Measurements from ENCODE around the gene ST6GALNAC3. TPM values are rescaled to one million over a fixed set of nuclear protein-coding genes. Genes with fewer than 3 reads are reported as not detected.

The ST6GALNAC3 gene
- polyA plus RNA-seq, 2 donors, result 0.27 to 0.29 TPM

DNA sequence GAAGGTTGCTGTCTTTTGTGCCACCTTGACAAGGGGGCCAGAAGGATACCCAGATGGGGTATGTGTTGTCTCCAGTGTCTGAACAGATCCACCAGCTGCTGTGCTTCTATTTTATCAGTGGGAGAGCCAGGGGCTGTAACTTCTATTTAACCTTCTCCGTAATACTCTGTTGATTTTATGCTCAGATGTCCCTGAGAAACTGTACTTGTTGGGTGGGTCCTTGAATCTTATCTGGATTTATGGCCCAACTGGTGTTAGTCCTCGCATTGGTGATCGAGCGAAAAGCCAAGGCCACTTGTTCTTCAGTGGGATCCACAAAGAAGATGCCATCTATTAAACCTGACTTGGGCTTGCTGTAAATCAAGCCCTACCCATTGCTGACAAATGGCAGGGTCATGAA is 56.4 kb downstream of the ST6GALNAC3 start:
- no peak overlapping the region for H3K27ac ChIP-seq (ENCODE audit: low read depth in 2 of 2, low read length in 1 of 2)
- no peaks in the 10 kb centered on the region for H3K4me1 ChIP-seq (ENCODE audit: control insufficient read depth in 2 of 2, insufficient read depth in 2 of 2, low read length in 1 of 2)
- no peaks in the 10 kb centered on the region for H3K27me3 ChIP-seq (ENCODE audit: control insufficient read depth in 1 of 2, insufficient read depth in 2 of 2, low read length in 2 of 2)
- WGBS, 2 donors, result 96% methylated on average over 4 of the region's 4 CpGs
- no peak overlapping the region for H3K4me3 ChIP-seq (ENCODE audit: low read depth in 1 of 2, low read length in 2 of 2)
- peaks cover 0 to 2% of the 10 kb centered on the region in 2 donors for H3K9me3 ChIP-seq (ENCODE audit: control insufficient read depth in 2 of 2, insufficient read depth in 1 of 2, low read depth in 1 of 2, low read length in 1 of 2)
- H3K36me3 ChIP-seq (ENCODE audit: control insufficient read depth in 2 of 2, insufficient read depth in 2 of 2, low read length in 1 of 2), result no peaks in the 10 kb centered on the region

GRCh38 chr1:76133977-76134376 is 59.4 kb downstream of the ST6GALNAC3 start:
- H3K4me1 ChIP-seq (ENCODE audit: control insufficient read depth in 2 of 2, insufficient read depth in 2 of 2, low read length in 1 of 2), result no peaks in the 10 kb centered on the region
- no peak overlapping the region for H3K4me3 ChIP-seq (ENCODE audit: low read depth in 1 of 2, low read length in 2 of 2)
- no peaks in the 10 kb centered on the region for H3K27me3 ChIP-seq (ENCODE audit: control insufficient read depth in 1 of 2, insufficient read depth in 2 of 2, low read length in 2 of 2)
- H3K27ac ChIP-seq (ENCODE audit: low read depth in 2 of 2, low read length in 1 of 2), result no peak overlapping the region
- peaks cover 0 to 2% of the 10 kb centered on the region in 2 donors for H3K9me3 ChIP-seq (ENCODE audit: control insufficient read depth in 2 of 2, insufficient read depth in 1 of 2, low read depth in 1 of 2, low read length in 1 of 2)
- no peaks in the 10 kb centered on the region for H3K36me3 ChIP-seq (ENCODE audit: control insufficient read depth in 2 of 2, insufficient read depth in 2 of 2, low read length in 1 of 2)
- WGBS, 2 donors, result 90 to 92% methylated on average over 2 of the region's 2 CpGs

GRCh38 chr1:76135835-76136234 is 61.3 kb downstream of the ST6GALNAC3 start:
- Histone ChIP-seq H3K36me3 (ENCODE audit: control insufficient read depth in 2 of 2, insufficient read depth in 2 of 2, low read length in 1 of 2) (no peaks in the 10 kb centered on the region), H3K4me3 (ENCODE audit: low read depth in 1 of 2, low read length in 2 of 2) (no peak overlapping the region), H3K9me3 (ENCODE audit: control insufficient read depth in 2 of 2, insufficient read depth in 1 of 2, low read depth in 1 of 2, low read length in 1 of 2) (peaks cover 0 to 2% of the 10 kb centered on the region in 2 donors), H3K4me1 (ENCODE audit: control insufficient read depth in 2 of 2, insufficient read depth in 2 of 2, low read length in 1 of 2) (no peaks in the 10 kb centered on the region), H3K27me3 (ENCODE audit: control insufficient read depth in 1 of 2, insufficient read depth in 2 of 2, low read length in 2 of 2) (no peaks in the 10 kb centered on the region), H3K27ac (ENCODE audit: low read depth in 2 of 2, low read length in 1 of 2) (no peak overlapping the region)
- 68 to 79% methylated on average over 3 of the region's 3 CpGs for WGBS, 2 donors

GRCh38 chr1:76136894-76137293 is 62.3 kb downstream of the ST6GALNAC3 start:
- H3K9me3 ChIP-seq (ENCODE audit: control insufficient read depth in 2 of 2, insufficient read depth in 1 of 2, low read depth in 1 of 2, low read length in 1 of 2), result no peaks in the 10 kb centered on the region
- H3K27ac ChIP-seq (ENCODE audit: low read depth in 2 of 2, low read length in 1 of 2), result no peak overlapping the region
- WGBS, 2 donors, result 87 to 90% methylated on average over 3 of the region's 3 CpGs
- no peaks in the 10 kb centered on the region for H3K4me1 ChIP-seq (ENCODE audit: control insufficient read depth in 2 of 2, insufficient read depth in 2 of 2, low read length in 1 of 2)
- H3K27me3 ChIP-seq (ENCODE audit: control insufficient read depth in 1 of 2, insufficient read depth in 2 of 2, low read length in 2 of 2), result no peaks in the 10 kb centered on the region
- no peaks in the 10 kb centered on the region for H3K36me3 ChIP-seq (ENCODE audit: control insufficient read depth in 2 of 2, insufficient read depth in 2 of 2, low read length in 1 of 2)
- no peak overlapping the region for H3K4me3 ChIP-seq (ENCODE audit: low read depth in 1 of 2, low read length in 2 of 2)

DNA sequence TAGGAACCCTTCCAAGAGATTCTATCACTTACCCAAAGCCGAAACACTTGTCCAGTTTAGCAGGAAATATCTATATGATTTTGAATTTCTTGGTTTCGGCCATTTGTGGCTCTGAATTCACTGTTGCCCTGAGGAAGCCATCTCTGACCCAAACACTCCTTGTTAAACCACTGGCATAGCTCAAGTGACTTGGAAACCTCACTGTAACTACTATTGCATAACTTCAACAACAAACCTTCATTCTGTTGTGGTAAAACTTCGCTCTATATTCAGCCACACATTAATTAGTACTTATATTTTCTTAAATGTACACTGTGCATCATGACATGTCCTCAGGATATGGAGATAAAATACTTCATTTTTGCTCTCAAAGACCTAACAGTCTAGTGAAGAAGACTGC is 63.2 kb downstream of the ST6GALNAC3 start:
- Histone ChIP-seq H3K36me3 (ENCODE audit: control insufficient read depth in 2 of 2, insufficient read depth in 2 of 2, low read length in 1 of 2) (no peaks in the 10 kb centered on the region), H3K4me1 (ENCODE audit: control insufficient read depth in 2 of 2, insufficient read depth in 2 of 2, low read length in 1 of 2) (no peaks in the 10 kb centered on the region), H3K9me3 (ENCODE audit: control insufficient read depth in 2 of 2, insufficient read depth in 1 of 2, low read depth in 1 of 2, low read length in 1 of 2) (no peaks in the 10 kb centered on the region), H3K27ac (ENCODE audit: low read depth in 2 of 2, low read length in 1 of 2) (no peak overlapping the region), H3K27me3 (ENCODE audit: control insufficient read depth in 1 of 2, insufficient read depth in 2 of 2, low read length in 2 of 2) (no peaks in the 10 kb centered on the region), H3K4me3 (ENCODE audit: low read depth in 1 of 2, low read length in 2 of 2) (no peak overlapping the region)
- 81 to 85% methylated on average over 3 of the region's 3 CpGs for WGBS, 2 donors

DNA sequence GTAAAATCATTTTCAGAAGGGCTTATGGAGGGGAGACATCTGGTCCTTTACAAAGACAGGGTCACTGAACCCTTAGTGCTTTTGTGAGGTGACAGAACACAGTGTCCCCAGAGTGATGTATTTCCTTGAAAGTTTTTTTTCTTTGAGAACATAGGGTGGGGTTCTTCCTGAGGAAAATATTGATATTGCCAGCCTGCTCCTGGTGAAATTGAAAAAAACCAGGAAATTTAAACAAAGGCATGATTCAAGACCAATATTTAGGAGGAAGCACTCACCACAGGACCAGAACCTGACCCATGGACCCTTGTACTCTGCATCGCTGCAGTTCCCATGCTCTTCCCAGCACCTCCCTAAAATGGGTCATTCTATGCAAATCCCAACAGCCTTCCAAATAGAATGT is 63.7 kb downstream of the ST6GALNAC3 start:
- 76 to 89% methylated on average over 1 of the region's 1 CpG for WGBS, 2 donors
- no peak overlapping the region for H3K4me3 ChIP-seq (ENCODE audit: low read depth in 1 of 2, low read length in 2 of 2)
- H3K27ac ChIP-seq (ENCODE audit: low read depth in 2 of 2, low read length in 1 of 2), result no peak overlapping the region
- H3K9me3 ChIP-seq (ENCODE audit: control insufficient read depth in 2 of 2, insufficient read depth in 1 of 2, low read depth in 1 of 2, low read length in 1 of 2), result no peaks in the 10 kb centered on the region
- no peaks in the 10 kb centered on the region for H3K4me1 ChIP-seq (ENCODE audit: control insufficient read depth in 2 of 2, insufficient read depth in 2 of 2, low read length in 1 of 2)
- H3K27me3 ChIP-seq (ENCODE audit: control insufficient read depth in 1 of 2, insufficient read depth in 2 of 2, low read length in 2 of 2), result no peaks in the 10 kb centered on the region
- H3K36me3 ChIP-seq (ENCODE audit: control insufficient read depth in 2 of 2, insufficient read depth in 2 of 2, low read length in 1 of 2), result no peaks in the 10 kb centered on the region

DNA sequence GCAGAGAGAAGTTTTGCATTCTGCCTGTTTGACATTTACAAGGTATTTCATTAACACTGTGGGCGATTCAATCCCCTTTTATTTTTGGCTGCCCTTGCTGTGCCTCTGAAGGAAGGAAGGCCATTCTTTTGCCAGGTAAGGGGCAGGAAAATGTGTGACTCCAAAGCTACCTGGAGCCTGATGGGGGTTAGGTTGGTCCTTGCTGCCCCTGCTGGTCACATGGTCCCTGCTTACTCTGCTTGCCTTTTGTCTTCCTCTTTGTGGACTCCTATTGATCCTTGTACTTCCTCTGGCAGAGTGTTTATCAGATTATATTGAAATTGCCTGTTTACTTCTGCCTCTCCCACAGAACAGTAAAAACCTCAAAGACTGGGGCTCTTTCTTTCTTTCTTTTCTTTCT is 65.7 kb downstream of the ST6GALNAC3 start:
- 66 to 81% methylated on average over 1 of the region's 1 CpG for WGBS, 2 donors
- H3K27ac ChIP-seq (ENCODE audit: low read depth in 2 of 2, low read length in 1 of 2), result no peak overlapping the region

DNA sequence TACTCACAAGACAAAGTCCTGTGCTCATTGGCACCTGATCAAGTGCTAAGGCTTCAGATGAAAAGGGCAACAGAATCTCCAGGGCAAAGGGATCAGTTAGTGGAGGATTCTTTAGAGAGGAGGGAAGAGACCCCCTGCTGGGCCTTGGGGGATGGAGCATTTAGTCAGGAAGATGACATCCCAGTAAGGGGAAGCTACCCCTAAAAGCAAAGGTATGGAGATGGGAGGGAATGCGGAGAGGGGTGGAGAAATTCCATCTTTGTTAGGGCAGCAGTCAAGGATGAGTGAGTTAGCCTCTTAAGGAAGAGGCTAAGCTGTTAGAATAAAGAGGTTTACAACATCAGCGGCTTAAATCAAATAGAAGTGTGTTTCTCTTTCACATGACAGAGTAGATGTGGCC is 67.4 kb downstream of the ST6GALNAC3 start:
- WGBS, 2 donors, result 94 to 97% methylated on average over 2 of the region's 2 CpGs
- H3K36me3 ChIP-seq (ENCODE audit: control insufficient read depth in 2 of 2, insufficient read depth in 2 of 2, low read length in 1 of 2), result no peaks in the 10 kb centered on the region
- no peak overlapping the region for H3K4me3 ChIP-seq (ENCODE audit: low read depth in 1 of 2, low read length in 2 of 2)
- H3K4me1 ChIP-seq (ENCODE audit: control insufficient read depth in 2 of 2, insufficient read depth in 2 of 2, low read length in 1 of 2), result no peaks in the 10 kb centered on the region
- no peak overlapping the region for H3K27ac ChIP-seq (ENCODE audit: low read depth in 2 of 2, low read length in 1 of 2)
- H3K9me3 ChIP-seq (ENCODE audit: control insufficient read depth in 2 of 2, insufficient read depth in 1 of 2, low read depth in 1 of 2, low read length in 1 of 2), result no peaks in the 10 kb centered on the region
- no peaks in the 10 kb centered on the region for H3K27me3 ChIP-seq (ENCODE audit: control insufficient read depth in 1 of 2, insufficient read depth in 2 of 2, low read length in 2 of 2)

More for the DNA sequence above, 65.7 kb downstream of the ST6GALNAC3 start:
- Histone ChIP-seq H3K27me3 (ENCODE audit: control insufficient read depth in 1 of 2, insufficient read depth in 2 of 2, low read length in 2 of 2) (no peaks in the 10 kb centered on the region), H3K4me3 (ENCODE audit: low read depth in 1 of 2, low read length in 2 of 2) (no peak overlapping the region), H3K4me1 (ENCODE audit: control insufficient read depth in 2 of 2, insufficient read depth in 2 of 2, low read length in 1 of 2) (no peaks in the 10 kb centered on the region), H3K36me3 (ENCODE audit: control insufficient read depth in 2 of 2, insufficient read depth in 2 of 2, low read length in 1 of 2) (no peaks in the 10 kb centered on the region), H3K9me3 (ENCODE audit: control insufficient read depth in 2 of 2, insufficient read depth in 1 of 2, low read depth in 1 of 2, low read length in 1 of 2) (no peaks in the 10 kb centered on the region)

- H3K4me3 ChIP-seq (ENCODE audit: low read depth in 1 of 2, low read length in 2 of 2), result no peak overlapping the region
- no peaks in the 10 kb centered on the region for H3K9me3 ChIP-seq (ENCODE audit: control insufficient read depth in 2 of 2, insufficient read depth in 1 of 2, low read depth in 1 of 2, low read length in 1 of 2)
- no peaks in the 10 kb centered on the region for H3K36me3 ChIP-seq (ENCODE audit: control insufficient read depth in 2 of 2, insufficient read depth in 2 of 2, low read length in 1 of 2)
- H3K4me1 ChIP-seq (ENCODE audit: control insufficient read depth in 2 of 2, insufficient read depth in 2 of 2, low read length in 1 of 2), result no peaks in the 10 kb centered on the region
- no peaks in the 10 kb centered on the region for H3K27me3 ChIP-seq (ENCODE audit: control insufficient read depth in 1 of 2, insufficient read depth in 2 of 2, low read length in 2 of 2)
- 31 to 38% methylated on average over 5 of the region's 5 CpGs for WGBS, 2 donors
- H3K27ac ChIP-seq (ENCODE audit: low read depth in 2 of 2, low read length in 1 of 2), result no peak overlapping the region
These were observed 68.4 kb downstream of the ST6GALNAC3 start for GRCh38 chr1:76142771-76143540.

- Histone ChIP-seq H3K27ac (ENCODE audit: low read depth in 2 of 2, low read length in 1 of 2) (no peak overlapping the region), H3K4me3 (ENCODE audit: low read depth in 1 of 2, low read length in 2 of 2) (no peak overlapping the region), H3K27me3 (ENCODE audit: control insufficient read depth in 1 of 2, insufficient read depth in 2 of 2, low read length in 2 of 2) (no peaks in the 10 kb centered on the region), H3K36me3 (ENCODE audit: control insufficient read depth in 2 of 2, insufficient read depth in 2 of 2, low read length in 1 of 2) (no peaks in the 10 kb centered on the region), H3K4me1 (ENCODE audit: control insufficient read depth in 2 of 2, insufficient read depth in 2 of 2, low read length in 1 of 2) (no peaks in the 10 kb centered on the region), H3K9me3 (ENCODE audit: control insufficient read depth in 2 of 2, insufficient read depth in 1 of 2, low read depth in 1 of 2, low read length in 1 of 2) (no peaks in the 10 kb centered on the region)
- WGBS, 2 donors, result 88 to 94% methylated on average over 2 of the region's 2 CpGs
These were observed 69.7 kb downstream of the ST6GALNAC3 start for GRCh38 chr1:76144247-76144646.

All from esophagus (tissue), 2 donors.